Transverse colon (tissue), 4 donors: ENCODE data around the gene PCSK6. TPM values are rescaled to one million over a fixed set of nuclear protein-coding genes. Genes with fewer than 3 reads are reported as not detected.

Experiments
- DNase-seq: peaks from one replicate; pipeline ENCODE4 v3.0.0-alpha.2; 2019
- H3K27ac ChIP-seq, 4 donors: fragments of 200-600 bp; sonication (generic); 2 replicates each; pipeline ENCODE4 v1.5.1; 2016 to 2018; ENCODE audit warnings: inconsistent platforms in 4 of 4
- H3K27me3 ChIP-seq: fragments of 200-600 bp; sonication (generic); 2 replicates; pipeline ENCODE4 v1.5.1; 2017; ENCODE audit warnings: inconsistent platforms
- H3K36me3 ChIP-seq, 4 donors: fragments of 200-600 bp; sonication (generic); 2 replicates each; pipeline ENCODE4 v1.5.1; 2017 to 2019; ENCODE audit warnings: inconsistent platforms in 4 of 4
- H3K4me1 ChIP-seq, 4 donors: fragments of 200-600 bp; sonication (generic); 2 replicates each; pipeline ENCODE4 v1.5.1; 2017 to 2020; ENCODE audit warnings: inconsistent platforms in 4 of 4
- H3K4me3 ChIP-seq, 4 donors: fragments of 200-600 bp; sonication (generic); 1 replicate in 1 of 4; 2 replicates in 3 of 4; pipeline versions ENCODE4 v1.5.1 to v1.6.1; 2017 to 2019; ENCODE audit warnings: inconsistent platforms in 4 of 4
- H3K9me3 ChIP-seq, 2 donors: fragments of 200-600 bp; sonication (generic); 2 replicates each; pipeline ENCODE4 v1.5.1; 2017 to 2019; ENCODE audit warnings: inconsistent platforms in 2 of 2
- CTCF ChIP-seq, 5 experiments: fragments of 200-600 bp in 3 of 5; fragments of 450-650 bp in 2 of 5; sonication (generic) in 3 of 5; IDR thresholded peaks; 1 replicate in 2 of 5; 2 replicates in 3 of 5; pipeline ENCODE4 v1.5.1; 2016 to 2017; ENCODE audit warnings: antibody characterized with exemption in 5 of 5, inconsistent platforms in 3 of 5, mild to moderate bottlenecking in 2 of 5, moderate library complexity in 1 of 5
- EP300 ChIP-seq: sonication (generic); formaldehyde crosslinking; IDR thresholded peaks from one replicate; pipeline ENCODE4 v1.6.1; 2017; ENCODE audit warnings: antibody characterized with exemption, low read depth
- POLR2A ChIP-seq: fragments of 450-650 bp; IDR thresholded peaks from one replicate; pipeline ENCODE4 v1.6.1; 2016; ENCODE audit warnings: antibody characterized with exemption, mild to moderate bottlenecking, moderate library complexity
- POLR2AphosphoS5 ChIP-seq, 3 donors: sonication (generic); formaldehyde crosslinking; IDR thresholded peaks; one replicate each; pipeline ENCODE4 v1.6.1; 2016; ENCODE audit warnings: antibody characterized with exemption in 3 of 3
- WGBS, 2 donors: methylation state at CpG; one replicate each; pipeline ENCODE4 v1.1.5; 2018; ENCODE audit warnings: low coverage in 1 of 2; 5-methylcytosine and 5-hydroxymethylcytosine counted together
- in situ Hi-C, 4 donors: fragments of 200-750 bp; cut with MboI; loops; one replicate each; pipeline versions ENCODE4 v1.15.0 to v1.15.1; 2017; ENCODE audit warnings: low sequenced_read_pairs in 3 of 4, low pct_ligation_motif_present in 1 of 4, low pct_unique_long_range_greater_than_20kb in 1 of 4
- intact Hi-C: fragments of 100-400 bp; cut with DNase I; formaldehyde crosslinking; loops from one replicate; pipeline ENCODE4 v1.15.1; 2023; ENCODE audit warnings: low total_unique reads
- total RNA-seq, 4 donors: library from RNA; depleted of rRNA; stranded (reverse); fragments of >200 nt; gene quantifications; one replicate each; pipeline ENCODE4 v1.1.0, GENCODE V29; 2016

The PCSK6 gene
- total RNA-seq, 4 donors from 2014 or later, result 20.3 to 119 (median 49.7) TPM

GRCh38 chr15:101498076-101498716 is 8.7 kb upstream of the PCSK6 start:
- no peaks in the 10 kb centered on the region for H3K36me3 ChIP-seq
- peaks cover 18% of the 10 kb centered on the region for H3K27me3 ChIP-seq
- in situ Hi-C loops, result loop anchor here in 1 of 4 donors (25.0 kb wide), 1 partner anchor 186 kb away; no protein-coding TSS in a partner anchor
- H3K4me1 ChIP-seq, result peaks cover 20 to 44% (median 31%) of the 10 kb centered on the region in 4 donors
- 59 to 77% methylated on average over 5 to 9 of the region's 9 CpGs for WGBS, 2 donors
- TF ChIP-seq POLR2AphosphoS5 (IDR thresholded peaks at IDR 0.05), result no peak
- no peak for TF ChIP-seq CTCF (IDR thresholded peaks at IDR 0.05)
- TF ChIP-seq EP300, result no peak
- no peak for TF ChIP-seq POLR2A
- H3K9me3 ChIP-seq, result no peaks in the 10 kb centered on the region
- H3K4me3 ChIP-seq, result no peak overlapping the region
- no peak for DNase-seq
- peak overlapping the region in 2 of 4 donors; percentile 14 to 30 for H3K27ac ChIP-seq
- intact Hi-C loops, result loop anchor here (5.0 kb wide), 1 partner anchor 196 kb away; no protein-coding TSS in a partner anchor

GRCh38 chr15:101497484-101498034 is 8.1 kb upstream of the PCSK6 start:
- Histone ChIP-seq H3K27me3 (peaks cover 15% of the 10 kb centered on the region), H3K4me1 (peaks cover 20 to 44% (median 31%) of the 10 kb centered on the region in 4 donors), H3K36me3 (no peaks in the 10 kb centered on the region), H3K4me3 (peak overlapping the region in 1 of 4 donors; percentile 34), H3K9me3 (no peaks in the 10 kb centered on the region), H3K27ac (peak overlapping the region in 3 of 4 donors; percentile 9 to 46 (median 14))
- TF ChIP-seq CTCF (IDR thresholded peaks at IDR 0.05) (no peak), EP300 (no peak), POLR2AphosphoS5 (IDR thresholded peaks at IDR 0.05) (peak in 1 of 3 donors; percentile 65), POLR2A (peak; percentile 39)
- in situ Hi-C loops (loop anchor here in 1 of 4 donors (25.0 kb wide), 1 partner anchor 185 kb away; no protein-coding TSS in a partner anchor), intact Hi-C loops (loop anchor here (5.0 kb wide), 1 partner anchor 195 kb away; no protein-coding TSS in a partner anchor)
- peak; percentile 75 for DNase-seq
- 71 to 75% methylated on average over 5 to 20 of the region's 20 CpGs for WGBS, 2 donors

- peaks cover 15% of the 10 kb centered on the region for H3K27me3 ChIP-seq
- H3K36me3 ChIP-seq, result no peaks in the 10 kb centered on the region
- peak overlapping the region in 3 of 4 donors; percentile 13 to 46 (median 18) for H3K27ac ChIP-seq
- H3K4me3 ChIP-seq, result peak overlapping the region in 1 of 4 donors; percentile 34
- in situ Hi-C loops, result loop anchor here in 1 of 4 donors (25.0 kb wide), 1 partner anchor 185 kb away; no protein-coding TSS in a partner anchor
- WGBS, 2 donors, result 81 to 82% methylated on average over 5 to 13 of the region's 13 CpGs
- intact Hi-C loops, result loop anchor here (5.0 kb wide), 1 partner anchor 195 kb away; no protein-coding TSS in a partner anchor
- no peaks in the 10 kb centered on the region for H3K9me3 ChIP-seq
- peaks cover 20 to 44% (median 31%) of the 10 kb centered on the region in 4 donors for H3K4me1 ChIP-seq
- no peak for TF ChIP-seq POLR2AphosphoS5 (IDR thresholded peaks at IDR 0.05)
- TF ChIP-seq CTCF (IDR thresholded peaks at IDR 0.05), result no peak
- TF ChIP-seq POLR2A, result no peak
- no peak for TF ChIP-seq EP300
- DNase-seq, result no peak
Observed at GRCh38 chr15:101497017-101497416, 7.5 kb upstream of the PCSK6 start.
